AG04450 (cell line): ENCODE measurements around the gene RASSF10. TPM values are rescaled to one million over a fixed set of nuclear protein-coding genes. Genes with fewer than 3 reads are reported as not detected.

Source experiments
- CTCF ChIA-PET: fragments of 300-600, 350-600 bp; formaldehyde crosslinking; extraction: SDS; loops from one replicate; lab custom pipeline; 2022; ENCODE audit warnings: antibody characterized with exemption, inconsistent platforms; lab: Charles Lee
- POLR2A ChIA-PET: fragments of 350-600 bp; formaldehyde crosslinking; extraction: SDS; loops from one replicate; lab custom pipeline; 2021; ENCODE audit warnings: antibody characterized with exemption, inconsistent platforms; lab: Yijun Ruan, JAX
- DNase-seq: peaks from one replicate; pipeline ENCODE4 v3.0.0-alpha.2; 2011; ENCODE audit warnings: low read depth, low spot score
- H3K27ac ChIP-seq: one replicate; pipeline ENCODE4 v1.5.1; 2012; ENCODE audit warnings: low read depth, low read length, control low read depth
- H3K27me3 ChIP-seq: one replicate; pipeline ENCODE4 v1.6.0; 2012; ENCODE audit warnings: low read length; ENCODE audit not compliant: control insufficient read depth, insufficient read depth
- H3K4me3 ChIP-seq: 2 replicates; pipeline ENCODE4 v1.5.1; 2011; ENCODE audit warnings: mild to moderate bottlenecking, low read depth, low read length, control low read depth
- H3K9me3 ChIP-seq: 2 replicates; pipeline ENCODE4 v1.5.1; 2012; ENCODE audit warnings: low read length; ENCODE audit not compliant: control insufficient read depth, insufficient read depth
- CTCF ChIP-seq: IDR thresholded peaks from 2 replicates; pipeline ENCODE4 v1.5.1; 2011; ENCODE audit warnings: low read depth, low read length, control low read depth, inconsistent platforms
- polyA plus RNA-seq: library from polyadenylated mRNA; depleted of rRNA; stranded (reverse); fragments of >200 nt; gene quantifications from 2 replicates; pipeline ENCODE4 v1.2.3, GENCODE V29; 2011

Gene RASSF10
- polyA plus RNA-seq, 1 experiment: not detected

GRCh38 chr11:13000721-13001120 is 8.4 kb upstream of the RASSF10 start:
- Histone ChIP-seq H3K27ac (no peak overlapping the region), H3K27me3 (peaks cover 47% of the 10 kb centered on the region), H3K9me3 (no peaks in the 10 kb centered on the region), H3K4me3 (no peak overlapping the region)
- no peak for TF ChIP-seq CTCF
- ChIA-PET CTCF (no interaction called here), POLR2A (no interaction called here)
- no peak for DNase-seq

GRCh38 chr11:13003736-13004493 is 5.2 kb upstream of the RASSF10 start:
- peaks cover 2% of the 10 kb centered on the region for H3K9me3 ChIP-seq
- no peak for DNase-seq
- ChIA-PET CTCF (no interaction called here), POLR2A (no interaction called here)
- TF ChIP-seq CTCF: no peak
- peaks cover 61% of the 10 kb centered on the region for H3K27me3 ChIP-seq
- no peak overlapping the region for H3K27ac ChIP-seq
- no peak overlapping the region for H3K4me3 ChIP-seq

GRCh38 chr11:13007182-13008060 is 1.7 kb upstream of the RASSF10 start:
- no peak for DNase-seq
- Histone ChIP-seq H3K27ac (no peak overlapping the region), H3K27me3 (peaks cover 70% of the 10 kb centered on the region), H3K9me3 (peaks cover 2% of the 10 kb centered on the region), H3K4me3 (no peak overlapping the region)
- ChIA-PET POLR2A (no interaction called here), CTCF (interaction anchor here (0.6 kb wide), 1 partner anchor 678 kb away, joined by 3 read pairs; no protein-coding TSS in a partner anchor)
- TF ChIP-seq CTCF: no peak

- no peak overlapping the region for H3K27ac ChIP-seq
- no peak for TF ChIP-seq CTCF
- peaks cover 2% of the 10 kb centered on the region for H3K9me3 ChIP-seq
- no peak for DNase-seq
- H3K4me3 ChIP-seq: no peak overlapping the region
- POLR2A ChIA-PET: no interaction called here
- peaks cover 72% of the 10 kb centered on the region for H3K27me3 ChIP-seq
- CTCF ChIA-PET: interaction anchor here (0.6 kb wide), 1 partner anchor 678 kb away, joined by 3 read pairs; no protein-coding TSS in a partner anchor
These were observed 1.1 kb upstream of the RASSF10 start for GRCh38 chr11:13008061-13008435.

GRCh38 chr11:13009476-13009920 is 382 bp downstream of the RASSF10 start:
- peaks cover 2% of the 10 kb centered on the region for H3K9me3 ChIP-seq
- H3K27ac ChIP-seq: no peak overlapping the region
- H3K4me3 ChIP-seq: peak overlapping the region; percentile 12; the same call in 1 of the 2 replicates
- ChIA-PET CTCF (interaction anchor here (0.8 kb wide), 1 partner anchor 46 kb away, joined by 3 read pairs; no protein-coding TSS in a partner anchor), POLR2A (no interaction called here)
- no peak for DNase-seq
- no peak for TF ChIP-seq CTCF
- peaks cover 75% of the 10 kb centered on the region for H3K27me3 ChIP-seq
